ENCODE results near the gene AARS2.

DNA sequence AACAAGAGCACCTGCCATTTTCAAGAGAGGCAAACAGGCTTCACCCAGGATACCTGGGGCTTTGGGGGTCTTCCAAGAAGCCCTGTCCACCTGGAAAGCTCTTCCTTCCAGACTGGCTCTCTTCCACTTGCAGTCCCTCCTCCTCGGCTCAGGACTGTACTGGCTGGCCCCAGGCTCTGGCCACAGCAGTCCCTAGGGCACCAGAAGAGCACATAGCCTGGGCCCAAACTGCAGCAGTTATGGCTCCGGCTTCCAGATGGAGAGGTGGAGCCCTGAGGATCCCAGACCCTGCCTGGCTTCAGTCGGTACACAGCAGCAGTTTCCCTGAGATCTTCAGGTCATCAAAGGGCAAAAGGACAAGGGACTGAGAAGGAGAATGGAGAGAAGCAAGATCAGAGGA is 54.2 kb downstream of the AARS2 start:
- TF ChIP-seq SIN3A (IDR thresholded peaks at IDR 0.05; ENCODE audit: borderline replicate concordance, insufficient read depth, low read length) (no peak), TAF1 (IDR thresholded peaks at IDR 0.05; ENCODE audit: borderline replicate concordance, insufficient read depth, low read length) (no peak), POLR2AphosphoS5 (IDR thresholded peaks at IDR 0.05; ENCODE audit: low read depth, low read length) (no peak)
- TF ChIP-seq, protein P1, sequence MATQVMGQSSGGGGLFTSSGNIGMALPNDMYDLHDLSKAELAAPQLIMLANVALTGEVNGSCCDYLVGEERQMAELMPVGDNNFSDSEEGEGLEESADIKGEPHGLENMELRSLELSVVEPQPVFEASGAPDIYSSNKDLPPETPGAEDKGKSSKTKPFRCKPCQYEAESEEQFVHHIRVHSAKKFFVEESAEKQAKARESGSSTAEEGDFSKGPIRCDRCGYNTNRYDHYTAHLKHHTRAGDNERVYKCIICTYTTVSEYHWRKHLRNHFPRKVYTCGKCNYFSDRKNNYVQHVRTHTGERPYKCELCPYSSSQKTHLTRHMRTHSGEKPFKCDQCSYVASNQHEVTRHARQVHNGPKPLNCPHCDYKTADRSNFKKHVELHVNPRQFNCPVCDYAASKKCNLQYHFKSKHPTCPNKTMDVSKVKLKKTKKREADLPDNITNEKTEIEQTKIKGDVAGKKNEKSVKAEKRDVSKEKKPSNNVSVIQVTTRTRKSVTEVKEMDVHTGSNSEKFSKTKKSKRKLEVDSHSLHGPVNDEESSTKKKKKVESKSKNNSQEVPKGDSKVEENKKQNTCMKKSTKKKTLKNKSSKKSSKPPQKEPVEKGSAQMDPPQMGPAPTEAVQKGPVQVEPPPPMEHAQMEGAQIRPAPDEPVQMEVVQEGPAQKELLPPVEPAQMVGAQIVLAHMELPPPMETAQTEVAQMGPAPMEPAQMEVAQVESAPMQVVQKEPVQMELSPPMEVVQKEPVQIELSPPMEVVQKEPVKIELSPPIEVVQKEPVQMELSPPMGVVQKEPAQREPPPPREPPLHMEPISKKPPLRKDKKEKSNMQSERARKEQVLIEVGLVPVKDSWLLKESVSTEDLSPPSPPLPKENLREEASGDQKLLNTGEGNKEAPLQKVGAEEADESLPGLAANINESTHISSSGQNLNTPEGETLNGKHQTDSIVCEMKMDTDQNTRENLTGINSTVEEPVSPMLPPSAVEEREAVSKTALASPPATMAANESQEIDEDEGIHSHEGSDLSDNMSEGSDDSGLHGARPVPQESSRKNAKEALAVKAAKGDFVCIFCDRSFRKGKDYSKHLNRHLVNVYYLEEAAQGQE (IDR thresholded peaks at IDR 0.05; ENCODE audit: insufficient read depth in 1 of 2, low read depth in 2 of 2, low read length in 2 of 2) = no peak

All from PFSK-1 (cell line).